Left renal cortex interstitium (tissue), 4 donors: ENCODE data around the gene TXK. TPM values are rescaled to one million over a fixed set of nuclear protein-coding genes. Genes with fewer than 3 reads are reported as not detected.
A peak's percentile ranks its signal among the peaks of the same experiment; 100 is the strongest.

Experiments
- DNase-seq, 4 donors: peaks; one replicate each; pipeline ENCODE4 v3.0.0-alpha.2; 2013; ENCODE audit warnings: low read depth in 4 of 4, low spot score in 2 of 4, missing footprints in 1 of 4
- polyA plus RNA-seq, 4 donors: library from polyadenylated mRNA; unstranded; fragments of 120-200 nt; gene quantifications; one replicate each; pipeline ENCODE4 v1.2.1, GENCODE V29; 2013; ENCODE audit not compliant: insufficient read length in 4 of 4

Gene TXK
- polyA plus RNA-seq, 4 donors = 1.3 to 3.9 (median 2.5) TPM

DNA sequence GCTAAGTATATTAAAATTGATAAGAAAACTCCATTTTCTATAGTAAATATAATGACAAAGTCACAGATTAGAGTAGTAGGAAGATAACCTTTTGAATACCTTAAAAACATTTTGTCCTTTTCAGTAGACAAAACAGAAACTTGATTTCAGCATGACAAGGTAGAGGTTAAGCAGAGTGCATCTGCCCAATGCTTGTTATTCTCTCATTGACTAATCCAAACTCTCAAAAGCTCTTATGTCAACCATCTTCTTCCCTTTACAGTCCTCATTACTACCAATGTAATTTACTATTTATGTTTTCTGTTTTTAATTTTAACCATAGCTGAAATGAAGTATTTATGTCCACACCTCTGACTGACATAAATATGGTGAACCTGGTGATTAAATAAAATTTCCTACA is 106.4 kb downstream of the TXK start:
- no peak for DNase-seq

GRCh38 chr4:48025005-48025404 is 109.0 kb downstream of the TXK start:
- DNase-seq = no peak

GRCh38 chr4:48024522-48024921 is 109.5 kb downstream of the TXK start:
- DNase-seq = no peak

- no peak for DNase-seq
Observed at GRCh38 chr4:48022192-48022799, 111.8 kb downstream of the TXK start.

GRCh38 chr4:48021100-48021499 is 113.0 kb downstream of the TXK start:
- DNase-seq = no peak

DNA sequence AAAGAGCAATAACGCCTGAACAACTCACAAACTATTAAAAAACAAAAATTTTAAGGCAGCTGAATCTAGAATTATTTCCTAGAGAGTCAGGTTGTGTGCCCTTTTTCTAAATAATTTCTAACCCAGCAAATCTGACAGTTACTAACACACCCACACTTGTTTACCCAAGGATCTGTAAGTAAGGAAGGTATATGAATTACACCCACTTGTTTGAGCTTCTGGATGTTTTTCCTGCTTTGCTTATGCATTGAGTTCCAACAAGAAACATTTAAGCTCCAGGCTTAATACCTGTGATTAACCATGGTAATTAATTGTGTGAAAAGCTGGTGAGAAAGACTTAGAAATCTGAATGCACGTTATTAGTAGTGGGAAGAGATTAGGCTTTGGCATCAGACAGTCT is 115.9 kb downstream of the TXK start:
- DNase-seq = no peak

- peak in 3 of 4 donors; percentile 9 to 40 (median 32) for DNase-seq
Observed at GRCh38 chr4:48017108-48017571, 116.9 kb downstream of the TXK start.

Other genes with a start within 250 kb of the TXK start
- gene NFXL1, start 219.7 kb downstream of the TXK start, polyA plus RNA-seq = 10 to 100 TPM; 21.1 to 31.3 (median 26.0) TPM
- gene CNGA1, start 117.6 kb downstream of the TXK start, polyA plus RNA-seq = 1 to 10 TPM; 3.2 to 5.5 (median 3.6) TPM
- 10 to 100 TPM in 3 of 4 donors, 1 to 10 TPM in 1; 8.8 to 12.2 (median 11.2) TPM for gene NIPAL1, start 117.5 kb downstream of the TXK start, polyA plus RNA-seq
- 1 to 10 TPM; 2.4 to 4.2 (median 3.8) TPM for gene TEC, start 135.6 kb upstream of the TXK start, polyA plus RNA-seq
- gene SLAIN2, start 207.3 kb upstream of the TXK start, polyA plus RNA-seq = 10 to 100 TPM; 53.3 to 65.4 (median 64.8) TPM